ENCODE data around the gene OR5AL1.
"Not testable (repeated sequence)": the region's sequence is repeated elsewhere in the genome, so short reads cannot be mapped to it uniquely, and the experiment has no call there.

Gene OR5AL1

DNA sequence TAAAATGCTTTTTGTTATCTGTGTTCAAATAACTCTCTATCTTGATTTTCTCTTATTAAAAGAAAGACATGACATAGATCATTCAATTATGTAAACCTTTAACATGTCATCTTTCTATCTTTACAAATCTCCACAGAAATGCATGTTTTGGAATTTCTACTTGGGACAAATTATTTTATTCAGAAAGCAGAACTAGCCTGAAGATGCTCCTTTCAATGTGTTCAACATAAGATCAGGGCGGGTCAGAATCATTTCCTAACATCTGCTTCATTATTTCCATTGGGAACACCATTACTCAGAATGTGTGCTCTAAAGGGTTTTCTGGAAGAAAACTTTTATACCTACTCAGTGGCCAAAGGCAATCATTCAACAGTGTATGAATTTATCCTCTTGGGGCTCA, at the start of gene OR5AL1:
Gene OR5AL1, plus strand, starts transcription at position 301 of the 400 bp plus-strand sequence.
- DNase-seq, result no peak

DNA sequence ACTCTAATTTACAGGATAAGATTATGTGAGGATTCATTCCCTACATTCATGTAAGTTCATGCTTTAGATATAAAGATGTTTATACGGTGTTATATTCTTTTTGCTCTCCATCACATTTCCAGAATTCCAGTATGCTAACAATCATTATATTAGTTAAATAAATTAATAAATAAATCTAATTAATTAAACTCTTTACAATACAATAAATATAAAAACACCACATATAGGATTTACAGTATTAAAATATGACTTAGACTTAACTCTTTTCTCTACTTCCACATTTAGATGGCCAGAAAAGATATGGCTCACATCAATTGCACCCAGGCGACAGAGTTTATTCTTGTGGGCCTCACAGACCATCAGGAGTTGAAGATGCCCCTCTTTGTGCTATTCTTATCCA, 37.2 kb upstream of the OR5AL1 start, which contains the start of gene OR8U1:
Gene OR8U1, plus strand, starts transcription at position 301 of the 400 bp plus-strand sequence. Its CDS starts 0 bp downstream, at position 301.
- no peak for DNase-seq

DNA sequence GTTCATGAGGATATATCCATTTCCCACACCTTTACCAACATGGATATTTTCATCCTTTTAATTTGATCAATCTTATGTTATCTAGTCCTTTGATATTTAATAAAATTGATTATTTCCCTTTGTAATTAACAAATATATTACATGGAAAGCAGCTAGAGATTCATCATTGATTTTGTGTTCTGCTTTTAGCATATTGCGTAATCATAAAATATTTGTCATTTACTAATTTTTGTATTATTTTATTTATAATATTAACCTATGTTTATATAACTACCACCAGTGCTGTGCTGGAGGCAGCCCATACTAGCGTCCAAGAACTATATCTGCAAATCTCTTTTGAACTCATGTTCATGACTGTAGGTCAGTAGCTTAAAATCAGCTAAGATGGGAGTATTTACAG, 32.4 kb upstream of the OR5AL1 start:
- no peak for DNase-seq

DNA sequence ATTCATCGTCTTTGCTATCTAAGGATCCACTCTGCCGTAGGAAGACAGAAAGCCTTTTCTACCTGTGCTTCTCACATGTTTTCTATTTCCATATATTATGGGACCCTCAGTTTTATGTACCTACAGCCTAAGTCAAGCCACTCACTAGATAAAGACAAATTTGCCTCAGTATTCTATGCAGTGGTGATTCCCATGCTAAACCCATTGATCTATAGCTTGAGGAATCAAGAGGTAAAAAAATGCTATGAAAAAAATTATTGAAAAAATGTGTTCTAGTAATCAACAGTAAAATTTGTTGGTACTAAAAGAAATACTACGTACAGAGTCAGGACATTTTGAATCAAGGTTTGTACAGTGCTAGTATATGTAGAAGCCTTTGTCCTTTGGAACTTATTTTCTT, 18.1 kb upstream of the OR5AL1 start:
- no peak for DNase-seq

DNA sequence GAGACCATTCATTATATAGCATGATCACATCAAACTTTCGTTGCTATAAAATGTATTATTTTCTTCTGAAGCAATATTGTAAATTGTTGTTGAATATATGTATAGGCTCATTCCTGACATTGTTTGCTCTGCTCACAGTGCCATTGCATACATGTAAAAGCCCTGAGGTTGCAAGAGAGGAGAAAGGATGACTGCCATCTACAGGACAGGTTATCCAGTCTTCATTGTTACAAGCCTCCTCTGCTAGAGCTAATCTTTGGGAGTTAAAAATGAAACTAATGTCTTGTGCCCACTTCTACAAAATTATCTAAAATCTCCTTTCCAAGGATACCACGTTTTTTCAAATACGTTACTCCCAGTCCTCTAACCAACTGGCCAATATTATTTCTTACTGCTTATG, 16.4 kb upstream of the OR5AL1 start:
- no peak for DNase-seq

- DNase-seq, result not testable (repeated sequence)
Measured at GRCh38 chr11:56401858-56402461, 10.5 kb upstream of the OR5AL1 start.

- DNase-seq, result no peak
Measured at GRCh38 chr11:56404393-56404792, 8.1 kb upstream of the OR5AL1 start.

DNA sequence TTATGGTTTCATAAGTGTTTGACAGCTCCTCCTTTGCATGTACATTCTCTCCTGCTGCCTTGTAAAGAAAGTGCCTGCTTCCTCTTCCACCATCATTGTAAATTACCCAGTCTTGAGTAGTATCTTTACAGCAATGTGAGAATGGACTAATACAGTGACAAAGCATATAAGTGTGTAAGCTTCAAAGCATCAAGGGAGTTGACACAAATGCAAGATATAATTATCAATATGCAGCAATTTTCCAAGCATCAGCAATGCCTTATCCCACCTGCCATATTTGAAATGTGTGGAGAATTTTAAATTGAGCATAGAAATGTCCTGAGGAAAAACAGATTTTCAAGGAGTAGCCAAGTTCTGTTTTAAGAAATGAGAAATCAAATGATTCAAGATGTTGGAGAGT, 1.7 kb upstream of the OR5AL1 start:
- DNase-seq, result no peak

- DNase-seq, result no peak
Measured at GRCh38 chr11:56453521-56453920, 41.0 kb downstream of the OR5AL1 start.

DNA sequence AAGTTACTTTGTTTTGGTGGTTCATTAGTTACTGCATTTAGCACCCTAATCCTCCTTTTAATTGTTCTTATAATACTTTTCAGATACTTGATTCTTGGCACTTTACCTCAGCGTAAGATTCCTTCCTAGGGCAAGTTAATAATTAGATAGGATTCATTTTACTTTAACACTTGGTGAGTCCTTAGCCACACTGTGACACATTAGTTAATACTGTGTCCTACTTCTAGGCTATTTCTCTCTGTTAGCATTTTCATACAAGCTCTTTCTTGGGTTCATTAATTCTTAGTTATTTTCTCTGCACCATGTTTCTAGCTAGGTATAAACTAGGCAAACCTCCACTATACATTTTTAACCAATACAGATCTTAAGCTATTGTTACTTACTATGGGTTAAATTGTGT, 44.6 kb downstream of the OR5AL1 start:
- no peak for DNase-seq

Measured in cerebellar nuclear complex (tissue), 1 donor.